Colonic mucosa (tissue), 4 donors: Measurements from ENCODE around the gene THY1. TPM values are rescaled to one million over a fixed set of nuclear protein-coding genes. Genes with fewer than 3 reads are reported as not detected.
"Not testable (repeated sequence)": the region's sequence is repeated elsewhere in the genome, so short reads cannot be mapped to it uniquely, and the experiment has no call there.

ENCODE experiments used
- DNase-seq: peaks from one replicate; pipeline ENCODE4 v3.0.0-alpha.2; 2020
- H3K27ac ChIP-seq: fragments of 200-600 bp; one replicate; pipeline ENCODE4 v1.8.0; 2021
- H3K27me3 ChIP-seq: fragments of 200-600 bp; one replicate; pipeline ENCODE4 v1.8.0; 2021
- H3K36me3 ChIP-seq: fragments of 200-600 bp; one replicate; pipeline ENCODE4 v1.8.0; 2021
- H3K4me1 ChIP-seq: fragments of 200-600 bp; one replicate; pipeline ENCODE4 v1.8.0; 2021; ENCODE audit warnings: mild to moderate bottlenecking
- H3K4me3 ChIP-seq: fragments of 200-600 bp; one replicate; pipeline ENCODE4 v1.8.0; 2021
- H3K9ac ChIP-seq, 2 donors: one replicate each; pipeline ENCODE4 v1.7.0; 2013; ENCODE audit warnings: control low read depth in 2 of 2, low read depth in 2 of 2, low read length in 2 of 2
- H3K9me3 ChIP-seq: fragments of 200-600 bp; one replicate; pipeline ENCODE4 v1.8.0; 2021
- intact Hi-C: fragments of 100-400 bp; cut with DNase I; formaldehyde crosslinking; loops from one replicate; pipeline ENCODE4 v1.14.1; 2022
- total RNA-seq, 2 donors: library from RNA; stranded (reverse); fragmentation: NEBNext Ultra II Directional in 1 of 2; extraction: Animal tissue kit (Norgen Biotek cat#: 25700) in 1 of 2; gene quantifications; one replicate each; pipeline ENCODE4 v1.2.1, GENCODE V29; 2021
- TF ChIP-seq, protein P1 (sequence below): fragments of 200-600 bp; IDR thresholded peaks from one replicate; pipeline ENCODE4 v1.8.0; 2022; ENCODE audit warnings: antibody characterized with exemption, mild to moderate bottlenecking
- donor health status: healthy.
- donor health status: DM: no; HTN: no; CAD: no.
- donor health status: DM: no; HTN: no; CAD: no.

The THY1 gene
- total RNA-seq, 2 donors from 2014 or later = 6.6 to 6.9 TPM

DNA sequence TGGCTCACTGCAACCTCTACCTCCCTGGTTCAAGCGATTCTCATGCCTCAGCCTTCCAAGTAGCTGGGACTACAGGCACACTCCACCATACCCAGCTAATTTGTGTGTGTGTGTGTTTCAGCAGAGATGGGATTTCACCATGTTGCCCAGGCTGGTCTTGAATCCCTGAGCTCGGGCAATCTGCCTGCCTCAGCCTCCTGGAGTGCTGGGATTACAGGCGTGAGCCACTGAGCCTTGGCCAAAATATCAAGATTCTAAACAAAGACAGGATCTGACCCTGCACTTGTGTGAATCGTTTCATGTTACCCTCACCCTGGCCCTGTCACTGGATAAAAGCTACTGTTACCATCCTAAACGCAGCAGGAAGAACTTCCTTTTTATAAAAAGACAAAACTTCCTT is 15.6 kb upstream of the THY1 start:
- no peaks in the 10 kb centered on the region for H3K36me3 ChIP-seq
- H3K4me3 ChIP-seq = no peak overlapping the region
- H3K9me3 ChIP-seq = no peaks in the 10 kb centered on the region
- DNase-seq = no peak
- H3K27me3 ChIP-seq = no peaks in the 10 kb centered on the region
- TF ChIP-seq, protein P1, sequence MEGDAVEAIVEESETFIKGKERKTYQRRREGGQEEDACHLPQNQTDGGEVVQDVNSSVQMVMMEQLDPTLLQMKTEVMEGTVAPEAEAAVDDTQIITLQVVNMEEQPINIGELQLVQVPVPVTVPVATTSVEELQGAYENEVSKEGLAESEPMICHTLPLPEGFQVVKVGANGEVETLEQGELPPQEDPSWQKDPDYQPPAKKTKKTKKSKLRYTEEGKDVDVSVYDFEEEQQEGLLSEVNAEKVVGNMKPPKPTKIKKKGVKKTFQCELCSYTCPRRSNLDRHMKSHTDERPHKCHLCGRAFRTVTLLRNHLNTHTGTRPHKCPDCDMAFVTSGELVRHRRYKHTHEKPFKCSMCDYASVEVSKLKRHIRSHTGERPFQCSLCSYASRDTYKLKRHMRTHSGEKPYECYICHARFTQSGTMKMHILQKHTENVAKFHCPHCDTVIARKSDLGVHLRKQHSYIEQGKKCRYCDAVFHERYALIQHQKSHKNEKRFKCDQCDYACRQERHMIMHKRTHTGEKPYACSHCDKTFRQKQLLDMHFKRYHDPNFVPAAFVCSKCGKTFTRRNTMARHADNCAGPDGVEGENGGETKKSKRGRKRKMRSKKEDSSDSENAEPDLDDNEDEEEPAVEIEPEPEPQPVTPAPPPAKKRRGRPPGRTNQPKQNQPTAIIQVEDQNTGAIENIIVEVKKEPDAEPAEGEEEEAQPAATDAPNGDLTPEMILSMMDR = no peak
- H3K4me1 ChIP-seq = no peaks in the 10 kb centered on the region
- intact Hi-C loops = no loop called here
- H3K9ac ChIP-seq = no peak overlapping the region
- H3K27ac ChIP-seq = no peak overlapping the region

DNA sequence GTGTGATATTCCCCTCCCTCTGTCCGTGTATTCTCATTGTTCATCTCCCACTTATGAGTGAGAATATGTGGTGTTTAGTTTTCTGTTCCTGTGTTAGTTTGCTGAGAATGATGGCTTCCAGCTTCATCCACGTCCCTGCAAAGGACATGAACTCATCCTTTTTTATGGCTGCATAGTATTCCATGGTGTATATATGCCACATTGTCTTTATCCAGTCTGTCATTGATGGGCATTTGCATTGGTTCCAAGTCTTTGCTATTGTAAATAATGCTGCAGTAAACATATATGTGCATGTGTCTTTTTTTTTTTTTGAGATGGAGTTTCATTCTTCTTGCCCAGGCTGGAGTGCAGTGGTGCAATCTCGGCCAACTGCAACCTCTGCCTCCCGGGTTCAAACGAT is 14.5 kb upstream of the THY1 start:
- H3K27me3 ChIP-seq, intact Hi-C loops, H3K9me3 ChIP-seq, H3K9ac ChIP-seq, H3K4me3 ChIP-seq, H3K36me3 ChIP-seq, H3K27ac ChIP-seq, H3K4me1 ChIP-seq, DNase-seq: not testable (repeated sequence)

DNA sequence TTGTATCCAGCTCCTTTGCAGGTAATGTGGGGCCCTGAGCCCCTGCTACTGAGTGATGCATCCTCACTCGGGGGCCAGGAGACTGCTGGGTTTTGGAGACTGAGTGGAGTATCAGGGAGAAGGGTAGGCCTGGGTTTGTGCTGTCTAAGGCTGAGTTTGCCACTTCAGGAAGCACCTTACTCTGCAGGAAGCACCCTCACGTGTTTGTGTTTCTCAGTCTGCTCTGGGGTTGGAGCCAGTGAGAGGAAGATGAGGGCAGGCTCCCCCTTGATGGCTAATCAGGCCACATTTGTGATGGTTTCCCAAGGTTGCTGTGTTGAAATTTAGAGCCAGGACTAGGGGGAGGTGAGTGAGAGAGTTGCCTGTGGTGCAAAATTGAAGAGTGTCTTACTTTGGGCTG is 13.7 kb upstream of the THY1 start:
- intact Hi-C loops = no loop called here
- no peak overlapping the region for H3K4me3 ChIP-seq
- TF ChIP-seq, protein P1 = no peak
- H3K9me3 ChIP-seq = no peaks in the 10 kb centered on the region
- H3K4me1 ChIP-seq = no peaks in the 10 kb centered on the region
- no peak overlapping the region for H3K27ac ChIP-seq
- no peak overlapping the region for H3K9ac ChIP-seq
- DNase-seq = no peak
- no peaks in the 10 kb centered on the region for H3K27me3 ChIP-seq
- H3K36me3 ChIP-seq = no peaks in the 10 kb centered on the region

DNA sequence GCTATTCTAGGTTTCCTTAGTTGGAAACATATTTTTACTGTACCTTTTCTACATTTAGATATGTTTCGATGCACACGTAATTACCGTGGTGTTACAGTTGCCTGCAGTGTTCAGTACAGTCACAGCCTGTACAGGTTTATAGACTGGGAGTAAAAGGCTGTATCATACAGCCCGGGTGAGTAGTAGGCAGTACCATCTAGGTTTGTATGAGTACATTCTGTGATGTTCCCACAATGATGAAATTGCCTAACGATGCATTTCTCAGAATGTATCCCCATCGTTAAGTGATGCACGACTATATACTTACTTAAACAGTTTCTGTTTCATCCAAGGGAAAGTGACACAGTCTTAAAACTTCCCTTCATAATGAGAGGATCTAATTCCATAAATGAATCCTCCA is 13.1 kb upstream of the THY1 start:
- Histone ChIP-seq H3K27me3 (no peaks in the 10 kb centered on the region), H3K9ac (no peak overlapping the region), H3K4me1 (no peaks in the 10 kb centered on the region), H3K4me3 (no peak overlapping the region), H3K36me3 (no peaks in the 10 kb centered on the region), H3K27ac (no peak overlapping the region), H3K9me3 (no peaks in the 10 kb centered on the region)
- TF ChIP-seq, protein P1 = no peak
- intact Hi-C loops = no loop called here
- DNase-seq = no peak

DNA sequence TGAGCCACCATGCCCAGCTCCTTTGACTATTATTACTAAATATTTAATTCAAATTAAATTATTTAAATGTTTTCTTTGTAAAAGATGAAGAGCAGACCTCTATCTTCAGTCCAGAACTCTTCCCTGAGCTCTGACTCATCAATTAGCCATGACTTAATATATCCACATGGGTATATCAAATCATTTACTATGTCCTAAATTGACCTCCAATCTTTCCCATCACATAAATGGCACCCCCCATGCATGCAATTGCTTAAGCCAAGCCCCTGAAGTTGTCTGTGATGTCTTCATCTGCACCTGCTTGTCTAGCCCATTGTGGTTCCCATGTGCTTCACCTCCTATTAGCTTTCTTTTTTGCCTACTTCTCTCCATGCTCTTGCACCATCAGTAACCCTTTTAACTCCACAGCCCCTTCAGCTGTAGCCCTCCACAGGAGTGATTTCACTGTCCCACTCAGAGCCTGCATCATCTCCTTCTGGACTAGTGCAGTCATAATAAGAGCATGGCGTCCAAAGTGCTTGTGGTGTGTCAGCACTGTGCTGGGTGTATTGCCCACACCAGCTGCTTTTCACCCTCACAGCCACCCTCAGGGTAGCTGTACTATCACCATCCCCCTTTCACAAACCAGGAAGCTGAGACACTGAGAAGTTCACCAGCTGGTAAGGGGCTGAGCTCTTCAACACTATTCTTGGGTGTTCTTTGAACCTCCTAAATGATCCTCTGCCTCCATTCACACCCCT is 11.8 kb upstream of the THY1 start:
- Histone ChIP-seq H3K4me3 (no peak overlapping the region), H3K9me3 (no peaks in the 10 kb centered on the region), H3K36me3 (no peaks in the 10 kb centered on the region), H3K4me1 (no peaks in the 10 kb centered on the region), H3K27me3 (no peaks in the 10 kb centered on the region), H3K27ac (no peak overlapping the region), H3K9ac (no peak overlapping the region)
- DNase-seq = no peak
- TF ChIP-seq, protein P1 = no peak
- intact Hi-C loops = no loop called here

DNA sequence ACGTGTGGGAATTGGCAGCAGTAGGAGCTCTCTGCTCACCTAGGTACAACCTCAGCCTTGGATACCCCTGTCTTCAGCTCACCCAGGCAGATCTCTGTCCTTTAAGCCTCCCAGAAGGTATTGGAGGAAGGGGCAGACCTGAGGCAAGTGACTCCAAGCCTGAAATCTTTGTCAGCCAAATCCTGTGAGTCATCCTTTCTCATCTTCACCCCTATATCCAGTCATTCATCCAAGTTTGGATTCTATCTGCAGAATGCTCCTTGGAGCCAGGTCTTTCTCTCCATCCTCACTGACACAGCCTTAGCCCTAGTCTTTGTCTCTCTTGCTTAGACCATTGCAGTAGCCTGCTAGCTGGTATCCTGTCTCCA is 10.4 kb upstream of the THY1 start:
- Histone ChIP-seq H3K4me3 (no peak overlapping the region), H3K9ac (no peak overlapping the region), H3K36me3 (no peaks in the 10 kb centered on the region), H3K9me3 (no peaks in the 10 kb centered on the region), H3K27ac (no peak overlapping the region), H3K4me1 (no peaks in the 10 kb centered on the region), H3K27me3 (no peaks in the 10 kb centered on the region)
- intact Hi-C loops = no loop called here
- TF ChIP-seq, protein P1 = no peak
- no peak for DNase-seq
